Tibial artery (tissue), 4 donors: ENCODE results near the gene MIGA2.

ENCODE experiments used
- DNase-seq, 2 donors: peaks; one replicate each; pipeline ENCODE4 v3.0.0-alpha.2; 2019
- H3K27ac ChIP-seq, 2 donors: fragments of 200-600 bp; sonication (generic) in 1 of 2; 1 replicate in 1 of 2; 2 replicates in 1 of 2; pipeline ENCODE4 v1.5.1; 2018 to 2019; ENCODE audit warnings: mild to moderate bottlenecking in 1 of 2
- H3K27me3 ChIP-seq, 2 donors: fragments of 200-600 bp; sonication (generic) in 1 of 2; one replicate each; pipeline versions ENCODE4 v1.5.1 to v1.6.0; 2016 to 2019
- H3K36me3 ChIP-seq, 3 donors: fragments of 200-600 bp; sonication (generic) in 2 of 3; one replicate each; pipeline ENCODE4 v1.5.1; 2016 to 2019; ENCODE audit warnings: mild to moderate bottlenecking in 2 of 3
- H3K4me1 ChIP-seq, 4 donors: fragments of 200-600 bp; sonication (generic) in 2 of 4; 1 replicate in 3 of 4; 2 replicates in 1 of 4; pipeline ENCODE4 v1.5.1; 2016 to 2019
- H3K4me3 ChIP-seq, 2 donors: fragments of 200-600 bp; sonication (generic) in 1 of 2; 1 replicate in 1 of 2; 2 replicates in 1 of 2; pipeline ENCODE4 v1.5.1; 2018 to 2019; ENCODE audit warnings: mild to moderate bottlenecking in 2 of 2
- H3K9me3 ChIP-seq, 3 donors: fragments of 200-600 bp; sonication (generic) in 1 of 3; one replicate each; pipeline ENCODE4 v1.5.1; 2016 to 2019
- CTCF ChIP-seq, 2 experiments: fragments of 200-600 bp in 1 of 2; fragments of 450-650 bp in 1 of 2; IDR thresholded peaks; one replicate each; pipeline ENCODE4 v1.5.1; 2017 to 2019; ENCODE audit warnings: antibody characterized with exemption in 2 of 2, mild to moderate bottlenecking in 1 of 2, moderate library complexity in 1 of 2
- intact Hi-C: fragments of 100-400 bp; cut with DNase I; formaldehyde crosslinking; loops from one replicate; pipeline ENCODE4 v1.15.0; 2023; ENCODE audit warnings: low total_unique reads

MIGA2 gene

GRCh38 chr9:129012343-129012742 is 24.1 kb upstream of the MIGA2 start:
- Histone ChIP-seq H3K9me3 (no peaks in the 10 kb centered on the region), H3K36me3 (peaks cover 50 to 92% (median 71%) of the 10 kb centered on the region in 3 donors), H3K4me1 (peaks cover 0 to 13% (median 13%) of the 10 kb centered on the region in 4 donors), H3K4me3 (no peak overlapping the region), H3K27me3 (no peaks in the 10 kb centered on the region), H3K27ac (no peak overlapping the region)
- TF ChIP-seq CTCF (IDR thresholded peaks at IDR 0.05), result no peak
- DNase-seq, result no peak
- intact Hi-C loops, result no loop called here

- Histone ChIP-seq H3K27ac (no peak overlapping the region), H3K36me3 (peaks cover 50 to 91% (median 67%) of the 10 kb centered on the region in 3 donors), H3K9me3 (no peaks in the 10 kb centered on the region), H3K27me3 (no peaks in the 10 kb centered on the region), H3K4me3 (no peak overlapping the region), H3K4me1 (peaks cover 0 to 7% (median 6%) of the 10 kb centered on the region in 4 donors)
- DNase-seq, result no peak
- intact Hi-C loops, result no loop called here
- TF ChIP-seq CTCF (IDR thresholded peaks at IDR 0.05), result no peak
These were observed 23.5 kb upstream of the MIGA2 start for GRCh38 chr9:129012893-129013448.

GRCh38 chr9:129013674-129014073 is 22.8 kb upstream of the MIGA2 start:
- peaks cover 0 to 2% (median 0%) of the 10 kb centered on the region in 4 donors for H3K4me1 ChIP-seq
- peaks cover 57 to 91% (median 60%) of the 10 kb centered on the region in 3 donors for H3K36me3 ChIP-seq
- no peaks in the 10 kb centered on the region for H3K9me3 ChIP-seq
- DNase-seq, result no peak
- TF ChIP-seq CTCF (IDR thresholded peaks at IDR 0.05), result no peak
- no peaks in the 10 kb centered on the region for H3K27me3 ChIP-seq
- intact Hi-C loops, result no loop called here
- no peak overlapping the region for H3K4me3 ChIP-seq
- no peak overlapping the region for H3K27ac ChIP-seq

- Histone ChIP-seq H3K4me1 (no peaks in the 10 kb centered on the region), H3K27ac (no peak overlapping the region), H3K27me3 (no peaks in the 10 kb centered on the region), H3K4me3 (no peak overlapping the region), H3K9me3 (no peaks in the 10 kb centered on the region), H3K36me3 (peaks cover 56 to 91% (median 58%) of the 10 kb centered on the region in 3 donors)
- TF ChIP-seq CTCF (IDR thresholded peaks at IDR 0.05), result no peak
- no peak for DNase-seq
- intact Hi-C loops, result no loop called here
These were observed 22.3 kb upstream of the MIGA2 start for GRCh38 chr9:129014124-129014523.

GRCh38 chr9:129014608-129015007 is 21.8 kb upstream of the MIGA2 start:
- no peak for TF ChIP-seq CTCF (IDR thresholded peaks at IDR 0.05)
- no peak for DNase-seq
- intact Hi-C loops, result no loop called here
- H3K9me3 ChIP-seq, result no peaks in the 10 kb centered on the region
- H3K27me3 ChIP-seq, result no peaks in the 10 kb centered on the region
- H3K36me3 ChIP-seq, result peaks cover 51 to 91% (median 56%) of the 10 kb centered on the region in 3 donors
- no peak overlapping the region for H3K27ac ChIP-seq
- no peaks in the 10 kb centered on the region for H3K4me1 ChIP-seq
- no peak overlapping the region for H3K4me3 ChIP-seq
